DND-41 (cell line): ENCODE data around the gene ALOX12.

Source experiments
- EZH2 ChIP-seq: IDR thresholded peaks from 3 replicates; pipeline ENCODE4 v1.6.1; 2012; ENCODE audit warnings: borderline replicate concordance, low read depth, mild to moderate bottlenecking, moderate library complexity, low read length, inconsistent platforms; ENCODE audit not compliant: severe bottlenecking
- TF ChIP-seq, protein P1 (sequence below): IDR thresholded peaks from 2 replicates; pipeline ENCODE4 v1.5.1; 2012; ENCODE audit warnings: borderline replicate concordance, low read length, moderate library complexity, mild to moderate bottlenecking; ENCODE audit not compliant: poor library complexity, severe bottlenecking; ENCODE audit errors: extremely low read depth

DNA sequence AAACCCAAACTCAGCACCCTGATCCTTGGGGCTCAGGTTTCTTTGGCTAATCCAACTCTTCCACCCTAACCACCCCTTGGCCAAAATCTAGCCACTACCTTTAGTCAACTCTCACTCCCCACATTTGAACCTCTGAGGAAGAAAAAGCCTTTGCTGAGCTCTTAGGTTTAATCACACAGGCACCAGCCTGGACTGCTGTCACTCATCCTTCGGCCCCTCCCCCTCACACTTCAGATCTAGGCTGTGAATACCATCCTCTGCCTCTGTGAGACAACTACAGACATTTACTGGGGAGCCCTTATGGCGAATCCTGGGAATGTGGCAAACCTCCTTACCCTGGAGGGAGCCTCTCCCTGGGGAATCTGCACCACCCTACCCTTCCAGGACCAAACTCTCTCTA, 11.3 kb downstream of the ALOX12 start:
- TF ChIP-seq, protein P1, sequence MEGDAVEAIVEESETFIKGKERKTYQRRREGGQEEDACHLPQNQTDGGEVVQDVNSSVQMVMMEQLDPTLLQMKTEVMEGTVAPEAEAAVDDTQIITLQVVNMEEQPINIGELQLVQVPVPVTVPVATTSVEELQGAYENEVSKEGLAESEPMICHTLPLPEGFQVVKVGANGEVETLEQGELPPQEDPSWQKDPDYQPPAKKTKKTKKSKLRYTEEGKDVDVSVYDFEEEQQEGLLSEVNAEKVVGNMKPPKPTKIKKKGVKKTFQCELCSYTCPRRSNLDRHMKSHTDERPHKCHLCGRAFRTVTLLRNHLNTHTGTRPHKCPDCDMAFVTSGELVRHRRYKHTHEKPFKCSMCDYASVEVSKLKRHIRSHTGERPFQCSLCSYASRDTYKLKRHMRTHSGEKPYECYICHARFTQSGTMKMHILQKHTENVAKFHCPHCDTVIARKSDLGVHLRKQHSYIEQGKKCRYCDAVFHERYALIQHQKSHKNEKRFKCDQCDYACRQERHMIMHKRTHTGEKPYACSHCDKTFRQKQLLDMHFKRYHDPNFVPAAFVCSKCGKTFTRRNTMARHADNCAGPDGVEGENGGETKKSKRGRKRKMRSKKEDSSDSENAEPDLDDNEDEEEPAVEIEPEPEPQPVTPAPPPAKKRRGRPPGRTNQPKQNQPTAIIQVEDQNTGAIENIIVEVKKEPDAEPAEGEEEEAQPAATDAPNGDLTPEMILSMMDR = no peak
- TF ChIP-seq EZH2 = no peak
